OCI-LY7 (cell line): ENCODE measurements around the gene ISLR2. TPM values are rescaled to one million over a fixed set of nuclear protein-coding genes. Genes with fewer than 3 reads are reported as not detected.
"Not testable (repeated sequence)": the region's sequence is repeated elsewhere in the genome, so short reads cannot be mapped to it uniquely, and the experiment has no call there.

Experiments used
- BruUV-seq: library from RNA; stranded (reverse); fragments of 400-500 nt; replicated peaks from 2 replicates; lab custom pipeline; 2021; lab: Mats Ljungman, UMichigan
- CTCF ChIA-PET: fragments of 300-600 bp; sonication (Branson Sonifier 250); formaldehyde crosslinking; loops from one replicate; lab custom pipeline; 2022; ENCODE audit warnings: antibody characterized with exemption; ENCODE audit not compliant: unreplicated experiment; lab: Charles Lee
- POLR2A ChIA-PET: fragments of 300-600 bp; sonication (Branson Sonifier 250); formaldehyde crosslinking; loops from one replicate; lab custom pipeline; 2022; ENCODE audit warnings: antibody characterized with exemption; lab: Charles Lee
- DNase-seq: peaks from one replicate; pipeline ENCODE4 v3.0.0-alpha.2; 2015; ENCODE audit warnings: low spot score
- H2AFZ ChIP-seq: fragments of 200-600 bp; sonication (generic), shearing (Covaris generic); 2 replicates; pipeline ENCODE4 v1.6.1; 2014; ENCODE audit warnings: mild to moderate bottlenecking, antibody characterized with exemption, low read length, moderate library complexity
- H3K27ac ChIP-seq: fragments of 200-600 bp; sonication (generic); 2 replicates; pipeline ENCODE4 v1.5.1; 2014; ENCODE audit warnings: mixed run types, low read depth, mild to moderate bottlenecking, moderate library complexity, low read length, inconsistent platforms; ENCODE audit not compliant: poor library complexity, severe bottlenecking
- H3K36me3 ChIP-seq: fragments of 200-600 bp; sonication (generic); 2 replicates; pipeline ENCODE4 v1.6.1; 2014; ENCODE audit warnings: mild to moderate bottlenecking, antibody characterized with exemption, low read length, moderate library complexity, mixed read lengths; ENCODE audit not compliant: insufficient read depth
- H3K4me1 ChIP-seq: fragments of 200-600 bp; sonication (generic); 2 replicates; pipeline ENCODE4 v1.5.1; 2014; ENCODE audit warnings: mild to moderate bottlenecking, low read length; ENCODE audit not compliant: insufficient read depth, poor library complexity, severe bottlenecking
- H3K4me2 ChIP-seq: fragments of 200-600 bp; sonication (generic); 2 replicates; pipeline ENCODE4 v1.6.1; 2014; ENCODE audit warnings: mild to moderate bottlenecking, low read length
- H3K4me3 ChIP-seq: fragments of 200-600 bp; sonication (generic); 2 replicates; pipeline ENCODE4 v1.5.1; 2014; ENCODE audit warnings: mild to moderate bottlenecking, low read depth, low read length; ENCODE audit not compliant: poor library complexity, severe bottlenecking
- H3K79me2 ChIP-seq: fragments of 200-600 bp; sonication (generic); 2 replicates; pipeline ENCODE4 v1.6.1; 2016; ENCODE audit warnings: low read depth, mild to moderate bottlenecking, low read length, moderate library complexity, mixed read lengths; ENCODE audit not compliant: insufficient read depth
- H3K9me2 ChIP-seq: fragments of 200-600 bp; sonication (generic); 2 replicates; pipeline ENCODE4 v1.6.1; 2016; ENCODE audit warnings: mild to moderate bottlenecking, low read length, mixed read lengths; ENCODE audit not compliant: insufficient read depth
- H3K9me3 ChIP-seq: fragments of 200-600 bp; sonication (generic); 2 replicates; pipeline ENCODE4 v1.6.1; 2014; ENCODE audit warnings: mild to moderate bottlenecking, mixed run types, low read length, mixed read lengths
- H4K20me1 ChIP-seq: fragments of 200-600 bp; sonication (generic); 2 replicates; pipeline ENCODE4 v1.6.1; 2014; ENCODE audit warnings: mild to moderate bottlenecking, antibody characterized with exemption, low read length, moderate library complexity, mixed read lengths; ENCODE audit not compliant: insufficient read depth
- CTCF ChIP-seq: fragments of 200-600 bp; sonication (generic); conservative IDR thresholded peaks from 2 replicates; pipeline ENCODE4 v1.5.1; 2014; ENCODE audit warnings: mild to moderate bottlenecking, antibody characterized with exemption, low read length, moderate library complexity, mixed read lengths
- EZH2phosphoT487 ChIP-seq: fragments of 200-600 bp; sonication (generic); IDR thresholded peaks from 2 replicates; pipeline ENCODE4 v1.6.1; 2018; ENCODE audit warnings: low read depth, borderline replicate concordance, mild to moderate bottlenecking, mixed run types, antibody characterized with exemption, low read length, moderate library complexity, mixed read lengths
- intact Hi-C: fragments of 100-400 bp; cut with micrococcal nuclease; formaldehyde crosslinking; loops from one replicate; pipeline ENCODE4 v1.10.0; 2022; ENCODE audit not compliant: unreplicated experiment
- total RNA-seq, 2 experiments: library from RNA; depleted of rRNA in 1 of 2; stranded (reverse); fragments of >200 nt in 1 of 2; shearing (Covaris generic) in 1 of 2; gene quantifications; 2 replicates each; pipeline ENCODE4 v1.2.3, GENCODE V29; 2014 to 2022

ISLR2 gene
- total RNA-seq, 2 experiments from 2014 or later = not detected

- POLR2A ChIA-PET = no interaction called here
- TF ChIP-seq EZH2phosphoT487 = no peak
- no peak for TF ChIP-seq CTCF
Measured at GRCh38 chr15:74159773-74160172, 29.4 kb downstream of the ISLR2 start.

GRCh38 chr15:74160390-74160789, 30.0 kb downstream of the ISLR2 start:
- H3K9me2 ChIP-seq, POLR2A ChIA-PET, H3K79me2 ChIP-seq, DNase-seq, H3K4me1 ChIP-seq, H3K36me3 ChIP-seq, H2AFZ ChIP-seq, BruUV-seq, CTCF ChIA-PET, H4K20me1 ChIP-seq, intact Hi-C loops, H3K4me3 ChIP-seq, H3K9me3 ChIP-seq, H3K4me2 ChIP-seq, H3K27ac ChIP-seq: not testable (repeated sequence)

More at GRCh38 chr15:74159773-74160172, 29.4 kb downstream of the ISLR2 start:
- H4K20me1 ChIP-seq = no peaks in the 10 kb centered on the region
- intact Hi-C loops = no loop called here
- H3K4me1 ChIP-seq = peaks cover 7% of the 10 kb centered on the region
- no peak for DNase-seq
- no peaks in the 10 kb centered on the region for H3K9me3 ChIP-seq
- no peak overlapping the region for H3K27ac ChIP-seq
- H2AFZ ChIP-seq = no peak overlapping the region
- H3K36me3 ChIP-seq = no peaks in the 10 kb centered on the region
- no peaks in the 10 kb centered on the region for H3K9me2 ChIP-seq
- CTCF ChIA-PET = no interaction called here
- BruUV-seq = no TSS peak
- H3K79me2 ChIP-seq = no peaks in the 10 kb centered on the region
- no peak overlapping the region for H3K4me2 ChIP-seq
- no peak overlapping the region for H3K4me3 ChIP-seq

GRCh38 chr15:74162195-74162536, 31.8 kb downstream of the ISLR2 start:
- CTCF ChIA-PET, intact Hi-C loops: not testable (repeated sequence)

DNA sequence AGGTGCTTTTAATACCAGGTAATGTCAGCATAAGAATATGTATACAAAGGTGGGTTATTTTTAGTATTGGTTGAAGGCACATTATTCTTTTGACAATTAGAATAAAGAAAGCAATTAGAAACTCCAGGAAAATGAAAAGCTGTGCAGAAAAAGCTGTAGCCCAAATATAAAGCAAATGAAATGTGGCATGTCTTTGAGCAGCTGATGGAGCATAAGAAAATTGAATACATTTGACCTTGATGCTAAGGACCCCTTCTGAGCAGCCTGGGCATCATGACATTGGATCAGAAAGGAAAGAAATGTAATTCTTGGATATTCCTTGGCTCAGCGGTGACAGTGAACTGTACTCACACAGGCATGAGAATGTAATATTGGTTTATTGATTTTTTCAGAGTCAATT, 35.1 kb downstream of the ISLR2 start:
- CTCF ChIA-PET = no interaction called here
- BruUV-seq = no TSS peak
- TF ChIP-seq CTCF (no peak), EZH2phosphoT487 (no peak)
- no peaks in the 10 kb centered on the region for H3K36me3 ChIP-seq
- H3K4me2 ChIP-seq = no peak overlapping the region
- intact Hi-C loops = no loop called here
- DNase-seq = no peak
- no peaks in the 10 kb centered on the region for H3K9me2 ChIP-seq
- H2AFZ ChIP-seq = no peak overlapping the region
- no peaks in the 10 kb centered on the region for H4K20me1 ChIP-seq
- H3K4me3 ChIP-seq = no peak overlapping the region
- no peak overlapping the region for H3K27ac ChIP-seq
- no peaks in the 10 kb centered on the region for H3K79me2 ChIP-seq
- POLR2A ChIA-PET = no interaction called here
- no peaks in the 10 kb centered on the region for H3K4me1 ChIP-seq
- no peaks in the 10 kb centered on the region for H3K9me3 ChIP-seq

More at GRCh38 chr15:74162195-74162536, 31.8 kb downstream of the ISLR2 start:
- POLR2A ChIA-PET = interaction anchor here (1.1 kb wide), 1 partner anchor 40 kb away, joined by 3 read pairs; no protein-coding TSS in a partner anchor
- not testable (repeated sequence) for BruUV-seq, H3K9me2 ChIP-seq, H2AFZ ChIP-seq, H3K4me1 ChIP-seq, H3K27ac ChIP-seq, H3K9me3 ChIP-seq, H3K36me3 ChIP-seq, H3K4me3 ChIP-seq, H3K4me2 ChIP-seq, DNase-seq, H4K20me1 ChIP-seq, H3K79me2 ChIP-seq
